K562 (cell line): Measurements from ENCODE around the gene SMIM3. TPM values are rescaled to one million over a fixed set of nuclear protein-coding genes. Genes with fewer than 3 reads are reported as not detected.
A peak's percentile ranks its signal among the peaks of the same experiment; 100 is the strongest.
"Not testable (repeated sequence)": the region's sequence is repeated elsewhere in the genome, so short reads cannot be mapped to it uniquely, and the experiment has no call there.

Source experiments
- ATAC-seq: fragments of 200-7000 bp; cut with Tn5 transposase; 3 replicates; pipeline ENCODE4 v1.9.1; 2020; ENCODE audit warnings: moderate library complexity
- BruUV-seq: library from RNA; stranded (reverse); fragments of 400-500 nt; replicated peaks from 2 replicates; lab custom pipeline; 2021; lab: Mats Ljungman, UMichigan
- CTCF ChIA-PET: fragments of 300-600 bp; formaldehyde crosslinking; extraction: SDS; loops from one replicate; lab custom pipeline; 2021; ENCODE audit warnings: low intra/inter-chr PET ratio; lab: Yijun Ruan, JAX
- POLR2A ChIA-PET: fragments of 300-600, 350-650 bp; sonication (Branson Sonifier 250); formaldehyde crosslinking; extraction: SDS; loops from one replicate; lab custom pipeline; 2021; ENCODE audit warnings: antibody characterized with exemption, inconsistent platforms; lab: Yijun Ruan, JAX
- DNase-seq, 4 experiments: peaks; one replicate each; pipeline versions ENCODE4 v3.0.0 to v3.0.0-alpha.2; 2011 to 2018; ENCODE audit warnings: low spot score in 3 of 4, mixed read lengths in 3 of 4; ENCODE audit errors: extremely low read depth in 1 of 4
- FAIRE-seq: peaks from 2 replicates; lab custom pipeline; 2011; peaks lifted over from hg19 to GRCh38; lab: Jason Lieb, UNC
- H2AFZ ChIP-seq: 2 replicates; pipeline ENCODE4 v1.6.0; 2011; ENCODE audit warnings: low read depth, low read length, control low read depth, inconsistent platforms
- H3K27ac ChIP-seq: fragments of 200-600 bp; 3 replicates; pipeline ENCODE4 v1.8.0; 2011; ENCODE audit warnings: low read depth, mild to moderate bottlenecking, control low read depth, inconsistent platforms, low read length, moderate library complexity, mixed read lengths; ENCODE audit errors: extremely low read depth
- H3K27me3 ChIP-seq, 2 experiments: fragments of 300-600 bp in 1 of 2; 2 replicates in 1 of 2; 3 replicates in 1 of 2; pipeline versions ENCODE4 v1.6.0 to v1.8.0; 2011; ENCODE audit warnings: inconsistent platforms in 2 of 2, low read length in 2 of 2, mild to moderate bottlenecking in 1 of 2, mixed read lengths in 1 of 2, moderate library complexity in 1 of 2; ENCODE audit not compliant: control insufficient read depth in 2 of 2, insufficient read depth in 2 of 2
- H3K36me3 ChIP-seq: fragments of 300-600 bp; 3 replicates; pipeline ENCODE4 v1.8.0; 2011; ENCODE audit warnings: mild to moderate bottlenecking, low read length, inconsistent platforms; ENCODE audit not compliant: control insufficient read depth, insufficient read depth
- H3K4me1 ChIP-seq, 2 experiments: fragments of 200-600 bp in 1 of 2; replicated peaks in 1 of 2; 2 replicates in 1 of 2; 3 replicates in 1 of 2; pipeline versions ENCODE4 v1.5.1 to v1.8.0; 2011; ENCODE audit warnings: inconsistent platforms in 2 of 2, low read length in 2 of 2, mild to moderate bottlenecking in 1 of 2, mixed read lengths in 1 of 2, moderate library complexity in 1 of 2; ENCODE audit not compliant: control insufficient read depth in 2 of 2, insufficient read depth in 2 of 2
- H3K4me2 ChIP-seq: 2 replicates; pipeline ENCODE4 v1.6.1; 2011; ENCODE audit warnings: low read length, control low read depth, inconsistent platforms, mixed read lengths; ENCODE audit not compliant: insufficient read depth
- H3K4me3 ChIP-seq: fragments of 200-600 bp; sonication (generic), shearing (Covaris generic); 2 replicates; pipeline ENCODE4 v1.5.1; 2016; ENCODE audit warnings: control low read depth, inconsistent platforms
- H3K79me2 ChIP-seq: fragments of 200-600 bp; 3 replicates; pipeline ENCODE4 v1.8.0; 2011; ENCODE audit warnings: low read length, inconsistent platforms; ENCODE audit not compliant: control insufficient read depth, insufficient read depth
- H3K9ac ChIP-seq, 2 experiments: 2 replicates each; pipeline versions ENCODE4 v1.6.0 to v1.6.1; 2011; ENCODE audit warnings: low read depth in 2 of 2, low read length in 2 of 2, control low read depth in 1 of 2, inconsistent platforms in 1 of 2, mild to moderate bottlenecking in 1 of 2, mixed read lengths in 1 of 2; ENCODE audit not compliant: insufficient read depth in 1 of 2
- H3K9me1 ChIP-seq: one replicate; pipeline ENCODE4 v1.6.0; 2011; ENCODE audit warnings: inconsistent platforms, mild to moderate bottlenecking, low read length, moderate library complexity; ENCODE audit not compliant: control insufficient read depth, insufficient read depth
- H3K9me3 ChIP-seq: replicated peaks from 2 replicates; pipeline ENCODE4 v1.5.1; 2011; ENCODE audit warnings: low read depth, low read length, inconsistent platforms; ENCODE audit not compliant: control insufficient read depth, insufficient read depth
- H4K20me1 ChIP-seq: replicated peaks from 2 replicates; pipeline ENCODE4 v1.6.1; 2011; ENCODE audit warnings: low read length, inconsistent platforms, mixed read lengths; ENCODE audit not compliant: control insufficient read depth, insufficient read depth
- WGBS: fragments of 100-300 bp; shearing (Covaris generic); methylation state at CpG from one replicate; pipeline ENCODE4 v1.1.6; 2016; ENCODE audit warnings: low coverage, mixed read lengths; ENCODE audit not compliant: insufficient coverage; ENCODE audit errors: missing lambda C conversion rate; 5-methylcytosine and 5-hydroxymethylcytosine counted together
- in situ Hi-C: fragments of 300-500 bp; cut with MboI; formaldehyde crosslinking; loops from 4 replicates; pipeline ENCODE4 v1.15.0; 2018; ENCODE audit warnings: inconsistent platforms, mixed read lengths
- intact Hi-C: fragments of 100-400 bp; cut with micrococcal nuclease; formaldehyde crosslinking; loops from 2 replicates; pipeline ENCODE4 v1.14.2; 2022
- polyA plus RNA-seq, 8 experiments: library from polyadenylated mRNA; depleted of rRNA in 4 of 8; stranded (reverse) in 5 of 8; unstranded in 3 of 8; fragments of >200 nt; fragmentation: Nextera tagmentation in 2 of 8; fragmentation: Illumina TruSeq in 1 of 8; extraction: Ambion mirVana in 2 of 8; extraction: Trizol in 1 of 8; gene quantifications; 2 replicates each; pipeline versions ENCODE4 v1.2.1 to v1.2.3, GENCODE V29; 2011 to 2014; ENCODE audit warnings: inconsistent platforms in 1 of 8, missing spikeins in 1 of 8
- total RNA-seq, 7 experiments: library from RNA; depleted of rRNA in 6 of 7; stranded (reverse); fragments of >200 nt in 6 of 7; fragmentation: Illumina TruSeq in 2 of 7; extraction: Trizol in 2 of 7; gene quantifications; 2 replicates each; pipeline versions ENCODE4 v1.2.1 to v1.2.3, GENCODE V29; 2011 to 2021; ENCODE audit warnings: low replicate concordance in 1 of 7
- TF ChIP-seq, protein P1 (sequence below), 2 experiments: IDR thresholded peaks in 1 of 2; conservative IDR thresholded peaks in 1 of 2; 2 replicates each; pipeline ENCODE4 v1.6.1; 2016; ENCODE audit warnings: low read depth in 2 of 2, mild to moderate bottlenecking in 1 of 2, missing compliant biosample characterization in 1 of 2, missing genetic modification characterization in 1 of 2, moderate library complexity in 1 of 2

Gene SMIM3
- total and polyA plus RNA-seq, 9 of the 15 experiments (the other 6 are each of a cell fraction or from before 2014, with no cell fraction given), result 4.1 to 27.7 (median 13.6) TPM

DNA sequence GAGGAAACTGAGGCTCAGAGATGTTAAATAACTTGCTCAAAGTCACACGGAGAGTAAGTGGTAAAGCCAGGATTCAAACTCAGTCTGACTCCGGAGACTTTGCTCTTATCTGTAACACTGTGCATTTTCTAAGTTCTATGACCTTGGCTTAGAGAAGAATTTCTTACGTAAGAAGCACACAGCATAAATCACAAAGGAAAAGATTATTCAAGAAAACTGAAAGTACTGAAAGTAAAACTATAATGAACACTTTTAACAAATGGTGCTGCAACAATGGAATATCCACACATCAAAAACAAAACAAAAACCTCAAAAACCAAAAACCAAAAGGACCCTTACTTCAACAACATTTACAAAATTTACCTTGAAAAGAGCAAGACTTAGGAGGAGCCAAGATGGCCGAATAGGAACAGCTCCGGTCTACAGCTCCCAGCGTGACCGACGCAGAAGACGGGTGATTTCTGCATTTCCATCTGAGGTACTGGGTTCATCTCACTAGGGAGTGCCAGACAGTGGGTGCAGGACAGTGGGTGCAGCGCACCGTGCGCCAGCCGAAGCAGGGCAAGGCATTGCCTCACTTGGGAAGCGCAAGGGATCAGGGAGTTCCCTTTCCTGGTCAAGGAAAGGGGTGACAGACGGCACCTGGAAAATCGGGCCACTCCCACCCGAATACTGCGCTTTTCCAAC lies 36.0 kb upstream of the SMIM3 start:
- FAIRE-seq, H3K4me3 ChIP-seq, H3K9ac ChIP-seq, H3K9me3 ChIP-seq, H4K20me1 ChIP-seq, BruUV-seq, H3K27me3 ChIP-seq, intact Hi-C loops, DNase-seq, H3K4me2 ChIP-seq, H3K4me1 ChIP-seq, in situ Hi-C loops, CTCF ChIA-PET, H2AFZ ChIP-seq, ATAC-seq, H3K27ac ChIP-seq, H3K9me1 ChIP-seq: not testable (repeated sequence)
- POLR2A ChIA-PET, result interaction anchor here (0.6 to 0.7 kb wide), 2 partner anchors 94 to 104 kb away, joined by 3 read pairs; partner anchors contain the start of gene IRGM
- TF ChIP-seq, protein P1, sequence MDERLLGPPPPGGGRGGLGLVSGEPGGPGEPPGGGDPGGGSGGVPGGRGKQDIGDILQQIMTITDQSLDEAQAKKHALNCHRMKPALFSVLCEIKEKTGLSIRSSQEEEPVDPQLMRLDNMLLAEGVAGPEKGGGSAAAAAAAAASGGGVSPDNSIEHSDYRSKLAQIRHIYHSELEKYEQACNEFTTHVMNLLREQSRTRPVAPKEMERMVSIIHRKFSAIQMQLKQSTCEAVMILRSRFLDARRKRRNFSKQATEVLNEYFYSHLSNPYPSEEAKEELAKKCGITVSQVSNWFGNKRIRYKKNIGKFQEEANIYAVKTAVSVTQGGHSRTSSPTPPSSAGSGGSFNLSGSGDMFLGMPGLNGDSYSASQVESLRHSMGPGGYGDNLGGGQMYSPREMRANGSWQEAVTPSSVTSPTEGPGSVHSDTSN (CRISPR knock-in tag; IDR thresholded peaks at IDR 0.05; ENCODE audit: low read depth), result not testable (repeated sequence)
- TF ChIP-seq, protein P1 (tag; conservative IDR thresholded peaks at IDR 0.05; ENCODE audit: low read depth), result peak; percentile 50
- Histone ChIP-seq H3K36me3 (peaks cover 19% of the 10 kb centered on the region), H3K79me2 (peaks cover 33% of the 10 kb centered on the region)
- WGBS, result 89% methylated on average over 9 of the region's 18 CpGs

DNA sequence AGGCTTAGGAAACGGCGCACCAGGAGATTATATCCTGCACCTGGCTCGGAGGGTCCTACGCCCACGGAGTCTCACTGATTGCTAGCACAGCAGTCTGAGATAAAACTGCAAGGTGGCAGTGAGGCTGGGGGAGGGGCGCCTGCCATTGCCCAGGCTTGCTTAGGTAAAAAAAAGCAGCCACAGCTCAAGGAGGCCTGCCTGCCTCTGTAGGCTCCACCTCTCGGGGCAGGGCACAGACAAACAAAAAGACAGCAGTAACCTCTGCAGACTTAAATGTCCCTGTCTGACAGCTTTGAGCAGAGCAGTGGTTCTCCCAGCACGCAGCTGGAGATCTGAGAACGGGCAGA lies 35.4 kb upstream of the SMIM3 start:
- H3K27ac ChIP-seq, FAIRE-seq, H3K4me2 ChIP-seq, H2AFZ ChIP-seq, intact Hi-C loops, H3K9me1 ChIP-seq, H3K9ac ChIP-seq, DNase-seq, ATAC-seq, H3K9me3 ChIP-seq, CTCF ChIA-PET, H3K4me3 ChIP-seq, BruUV-seq, H4K20me1 ChIP-seq, in situ Hi-C loops, H3K4me1 ChIP-seq, H3K27me3 ChIP-seq: not testable (repeated sequence)
- peaks cover 30% of the 10 kb centered on the region for H3K79me2 ChIP-seq
- POLR2A ChIA-PET, result interaction anchor here (0.7 kb wide), 1 partner anchor 95 kb away, joined by 3 read pairs; no protein-coding TSS in a partner anchor
- H3K36me3 ChIP-seq, result peaks cover 19% of the 10 kb centered on the region
- WGBS, result 78% methylated on average over 6 of the region's 9 CpGs
